HG03108 (cell line): ENCODE measurements around the gene MARVELD3.
A peak's percentile ranks its signal among the peaks of the same experiment; 100 is the strongest.
"Not testable (repeated sequence)": the region's sequence is repeated elsewhere in the genome, so short reads cannot be mapped to it uniquely, and the experiment has no call there.

ENCODE experiments used
- ATAC-seq: cut with Tn5 transposase; IDR thresholded peaks from one replicate; pipeline ENCODE4 v1.9.1; 2021; ENCODE audit warnings: moderate library complexity; ENCODE audit not compliant: unreplicated experiment

Gene MARVELD3, protein sequence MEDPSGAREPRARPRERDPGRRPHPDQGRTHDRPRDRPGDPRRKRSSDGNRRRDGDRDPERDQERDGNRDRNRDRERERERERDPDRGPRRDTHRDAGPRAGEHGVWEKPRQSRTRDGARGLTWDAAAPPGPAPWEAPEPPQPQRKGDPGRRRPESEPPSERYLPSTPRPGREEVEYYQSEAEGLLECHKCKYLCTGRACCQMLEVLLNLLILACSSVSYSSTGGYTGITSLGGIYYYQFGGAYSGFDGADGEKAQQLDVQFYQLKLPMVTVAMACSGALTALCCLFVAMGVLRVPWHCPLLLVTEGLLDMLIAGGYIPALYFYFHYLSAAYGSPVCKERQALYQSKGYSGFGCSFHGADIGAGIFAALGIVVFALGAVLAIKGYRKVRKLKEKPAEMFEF

DNA sequence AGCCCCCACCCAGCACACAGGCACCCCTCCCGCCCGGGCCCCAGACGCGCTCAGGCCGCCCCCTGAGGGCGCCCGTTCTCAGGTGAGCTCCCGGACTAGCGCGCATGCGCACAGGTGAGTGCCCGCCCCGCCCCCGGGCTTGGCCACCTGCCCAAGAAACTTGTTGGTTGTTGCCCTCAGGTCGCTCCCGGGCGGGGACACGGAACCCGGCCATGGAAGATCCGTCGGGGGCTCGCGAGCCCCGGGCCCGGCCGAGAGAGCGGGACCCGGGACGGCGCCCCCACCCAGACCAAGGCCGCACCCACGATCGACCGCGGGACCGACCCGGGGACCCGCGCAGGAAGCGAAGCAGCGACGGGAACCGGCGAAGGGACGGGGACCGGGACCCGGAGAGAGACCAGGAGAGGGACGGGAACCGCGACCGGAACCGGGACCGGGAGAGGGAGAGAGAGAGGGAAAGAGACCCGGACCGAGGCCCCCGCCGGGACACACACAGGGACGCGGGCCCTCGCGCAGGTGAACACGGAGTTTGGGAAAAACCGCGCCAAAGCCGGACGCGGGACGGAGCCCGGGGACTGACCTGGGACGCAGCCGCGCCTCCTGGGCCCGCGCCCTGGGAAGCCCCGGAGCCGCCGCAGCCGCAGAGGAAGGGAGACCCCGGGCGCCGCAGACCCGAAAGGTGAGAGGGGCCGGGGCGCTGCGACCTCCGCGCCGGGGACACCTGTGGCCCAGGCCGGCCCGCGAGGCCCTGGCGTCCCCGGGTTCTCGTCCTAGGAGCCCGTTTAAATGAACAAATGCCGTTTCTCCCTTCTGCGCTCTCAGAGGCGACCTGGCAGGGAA, at the start of gene MARVELD3:
Gene MARVELD3, plus strand, starts transcription at position 167 of the 840 bp plus-strand sequence. Its CDS starts 46 bp downstream, at position 213.
- no peak for ATAC-seq

DNA sequence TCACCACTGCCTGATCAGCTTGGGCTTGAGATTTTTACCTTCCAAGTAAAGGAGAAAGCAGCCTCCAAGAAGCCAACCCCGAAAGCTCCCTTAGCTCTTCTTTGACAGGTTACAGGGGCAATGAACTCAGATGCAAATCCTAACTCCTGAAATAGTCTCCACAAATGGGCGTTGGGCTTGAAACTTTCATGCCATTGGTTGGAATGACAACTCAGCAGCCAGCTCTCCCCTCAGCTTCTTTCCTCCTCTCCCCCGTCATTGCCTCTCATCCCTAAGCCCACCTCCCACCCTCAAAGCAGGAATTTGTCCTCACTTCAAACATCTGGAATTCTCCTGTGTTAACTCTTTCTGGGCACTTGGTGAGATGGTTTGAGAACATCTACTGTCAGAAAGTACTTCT, 49.0 kb upstream of the MARVELD3 start, which contains the start of gene TAT:
Gene TAT, minus strand, starts transcription at position 122 of the 400 bp plus-strand sequence. CDS start 677 bp downstream, outside the sequence.
- no peak for ATAC-seq

DNA sequence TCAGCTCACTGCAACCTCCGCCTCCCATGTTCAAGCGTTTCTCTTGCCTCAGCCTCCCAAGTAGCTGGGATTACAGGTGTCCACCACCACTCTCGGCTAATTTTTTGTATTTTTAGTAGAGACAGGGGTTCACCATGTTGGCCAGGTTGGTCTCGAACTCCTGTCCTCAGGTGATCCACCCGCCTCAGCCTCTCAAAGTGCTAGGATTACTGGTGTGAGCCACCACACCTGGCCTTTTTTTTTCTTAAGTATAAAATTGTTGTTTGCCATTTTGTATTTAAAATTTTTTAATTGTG, 43.5 kb upstream of the MARVELD3 start:
- not testable (repeated sequence) for ATAC-seq

- ATAC-seq, result no peak
Observed at GRCh38 chr16:71584543-71585317, 41.3 kb upstream of the MARVELD3 start.

DNA sequence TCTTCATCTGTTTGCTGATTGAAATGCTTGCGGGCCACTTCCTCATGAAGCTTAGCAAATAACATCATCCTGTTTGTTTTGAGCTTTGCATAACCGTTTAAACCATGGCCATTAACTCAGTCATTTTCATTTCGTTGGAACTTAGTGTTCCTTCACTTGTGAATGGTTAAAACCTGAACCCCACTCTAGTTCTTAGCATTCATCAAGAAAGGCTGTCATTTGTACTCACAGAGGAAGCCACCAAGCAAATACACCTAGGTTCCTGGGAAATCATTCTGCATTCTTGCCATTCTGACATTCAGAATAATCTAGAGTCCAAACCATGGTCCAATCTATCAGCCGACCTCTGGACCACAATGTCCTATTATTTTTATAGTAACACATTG, 40.7 kb upstream of the MARVELD3 start:
- ATAC-seq, result no peak

DNA sequence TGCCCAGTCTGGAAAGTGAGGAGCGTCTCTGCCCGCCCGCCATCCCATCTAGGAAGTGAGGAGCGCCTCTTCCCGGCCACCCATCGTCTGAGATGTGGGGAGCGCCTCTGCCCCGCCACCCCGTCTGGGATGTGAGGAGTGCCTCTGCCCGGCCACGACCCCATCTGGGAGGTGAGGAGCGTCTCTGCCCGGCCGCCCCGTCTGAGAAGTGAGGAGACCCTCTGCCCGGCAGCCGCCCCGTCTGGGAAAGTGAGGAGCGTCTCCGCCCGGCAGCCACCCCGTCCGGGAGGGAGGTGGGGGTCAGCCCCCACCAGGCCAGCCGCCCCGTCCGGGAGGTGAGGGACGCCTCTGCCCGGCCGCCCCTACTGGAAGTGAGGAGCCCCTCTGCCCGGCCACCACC, 36.6 kb upstream of the MARVELD3 start:
- not testable (repeated sequence) for ATAC-seq

DNA sequence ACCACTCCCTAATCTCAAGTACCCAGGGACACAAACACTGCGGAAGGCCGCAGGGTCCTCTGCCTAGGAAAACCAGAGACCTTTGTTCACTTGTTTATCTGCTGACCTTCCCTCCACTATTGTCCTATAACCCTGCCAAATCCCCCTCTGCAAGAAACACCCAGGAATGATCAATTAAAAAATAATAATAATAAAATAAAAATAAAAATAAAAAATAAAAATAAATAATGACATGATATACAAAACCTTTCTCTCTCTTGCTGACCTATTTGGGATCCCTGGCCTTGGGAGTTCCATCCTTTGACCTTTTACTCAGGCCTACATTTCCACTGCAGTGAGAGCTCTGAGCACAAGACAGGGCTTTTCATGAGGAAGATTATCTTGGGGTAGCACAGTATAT, 35.9 kb upstream of the MARVELD3 start:
- ATAC-seq, result not testable (repeated sequence)

DNA sequence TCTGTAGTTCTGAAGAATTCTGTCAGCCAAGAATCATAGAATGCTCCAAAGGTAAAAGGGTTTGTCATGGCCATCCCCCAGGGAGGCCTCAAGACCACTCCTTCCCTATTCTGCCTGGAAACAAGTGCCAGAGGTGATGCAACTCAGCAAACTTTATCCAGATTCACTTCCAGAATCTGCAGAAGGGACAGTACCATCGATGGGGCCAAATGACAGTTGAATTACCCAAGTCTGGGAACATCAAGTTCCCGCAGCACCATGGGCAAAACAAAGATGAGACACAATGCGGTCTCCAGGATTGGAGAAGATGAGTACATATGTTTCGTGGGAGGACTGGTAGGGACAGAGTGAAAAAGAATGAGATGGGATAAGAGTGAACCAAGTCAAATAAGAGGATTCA, 35.4 kb upstream of the MARVELD3 start:
- no peak for ATAC-seq

DNA sequence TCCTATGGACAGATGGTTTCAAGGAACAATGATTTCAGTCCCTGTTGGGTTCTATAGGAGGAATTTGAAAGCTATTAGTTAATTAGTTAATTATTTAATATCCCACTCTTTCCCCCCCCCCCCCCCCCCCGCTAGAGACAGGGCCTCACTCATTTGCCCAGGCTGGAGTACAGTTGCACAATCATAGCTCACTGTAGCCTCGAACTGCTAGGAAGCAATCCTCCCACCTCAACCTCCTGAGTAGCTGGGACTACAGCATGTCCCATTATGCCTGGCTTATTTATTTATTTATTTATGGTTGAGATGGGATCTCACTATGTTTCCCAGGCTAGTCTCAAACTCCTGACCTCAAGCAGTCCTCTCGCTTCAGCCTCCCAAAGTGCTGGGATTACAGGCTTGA, 34.1 kb upstream of the MARVELD3 start:
- ATAC-seq, result no peak

DNA sequence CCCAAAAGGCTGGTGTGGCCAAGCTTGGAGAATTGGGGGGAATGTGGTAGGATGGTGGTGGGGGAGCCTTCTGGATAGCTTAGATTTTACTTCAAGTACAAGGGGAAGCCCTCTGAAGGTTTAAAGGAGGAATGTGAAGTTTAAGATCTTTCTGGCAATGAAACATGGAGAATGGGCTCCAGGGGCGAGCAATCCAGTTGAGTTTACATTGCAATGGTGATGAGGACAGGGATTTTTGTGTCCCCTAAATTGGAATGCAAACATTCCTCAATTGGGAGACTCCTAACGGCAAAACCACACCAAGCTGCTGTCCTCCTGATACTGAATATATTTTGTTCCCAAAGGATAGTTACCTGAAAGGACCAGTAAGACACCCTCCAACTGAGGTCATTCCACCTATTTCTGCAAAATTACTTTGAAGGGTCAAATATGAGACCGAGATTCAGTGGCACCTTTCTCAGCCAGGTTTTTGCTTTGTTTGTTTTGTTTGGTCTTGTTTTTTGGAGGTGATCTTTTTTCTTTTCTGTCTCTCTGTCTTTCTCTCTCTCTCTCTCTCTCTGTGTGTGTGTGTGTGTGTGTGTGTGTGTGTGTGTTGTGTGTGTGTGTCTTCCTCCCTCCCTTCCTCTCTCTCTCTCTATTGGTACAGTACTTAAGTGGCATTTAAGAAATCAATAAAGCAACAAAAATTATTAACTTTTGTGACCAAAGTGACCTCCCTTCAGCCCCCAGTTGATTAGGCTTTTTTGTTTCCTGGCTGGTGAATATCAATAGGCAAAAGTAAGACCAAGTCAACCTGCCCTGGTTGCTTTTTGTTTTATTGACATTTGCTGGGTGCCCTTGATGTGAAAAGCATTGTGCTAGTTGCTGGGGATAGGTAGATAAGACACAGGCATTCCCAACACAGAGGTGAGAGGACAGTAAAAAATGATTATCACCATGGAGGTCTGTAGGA, 32.7 kb upstream of the MARVELD3 start:
- no peak for ATAC-seq

DNA sequence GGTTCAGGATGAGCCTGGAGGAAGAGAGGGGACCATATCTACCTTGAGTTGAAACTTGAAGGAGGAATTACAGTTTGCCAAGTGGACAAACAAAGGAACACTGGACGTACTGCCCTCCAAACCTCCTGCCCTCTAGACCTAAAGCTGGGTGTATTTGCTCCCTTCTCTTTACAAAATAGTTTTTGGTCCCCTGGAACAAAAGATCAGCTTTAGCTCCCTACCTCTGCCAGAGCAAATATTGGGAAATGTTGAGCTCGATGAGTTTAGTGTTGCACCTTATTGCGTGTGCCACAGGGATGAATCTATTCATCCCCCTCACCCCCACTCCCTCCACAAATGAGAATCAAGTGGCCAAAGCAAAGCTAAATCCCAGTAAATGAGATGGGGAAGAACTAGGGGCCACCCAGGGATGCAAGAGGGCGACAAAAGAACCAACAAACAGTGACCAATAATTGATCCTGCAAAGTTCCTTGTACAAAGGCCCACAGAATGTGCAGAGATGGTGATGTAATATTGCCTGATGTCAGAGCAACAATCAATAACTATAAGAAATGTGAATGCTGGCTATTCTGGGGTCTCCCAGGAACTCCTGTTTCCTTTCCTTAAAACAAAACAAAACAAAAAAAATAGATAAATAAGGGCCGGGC, 31.9 kb upstream of the MARVELD3 start:
- ATAC-seq, result no peak

- ATAC-seq, result not testable (repeated sequence)
Observed at GRCh38 chr16:71595340-71595826, 30.6 kb upstream of the MARVELD3 start.

- not testable (repeated sequence) for ATAC-seq
Observed at GRCh38 chr16:71598426-71598825, 27.6 kb upstream of the MARVELD3 start.

DNA sequence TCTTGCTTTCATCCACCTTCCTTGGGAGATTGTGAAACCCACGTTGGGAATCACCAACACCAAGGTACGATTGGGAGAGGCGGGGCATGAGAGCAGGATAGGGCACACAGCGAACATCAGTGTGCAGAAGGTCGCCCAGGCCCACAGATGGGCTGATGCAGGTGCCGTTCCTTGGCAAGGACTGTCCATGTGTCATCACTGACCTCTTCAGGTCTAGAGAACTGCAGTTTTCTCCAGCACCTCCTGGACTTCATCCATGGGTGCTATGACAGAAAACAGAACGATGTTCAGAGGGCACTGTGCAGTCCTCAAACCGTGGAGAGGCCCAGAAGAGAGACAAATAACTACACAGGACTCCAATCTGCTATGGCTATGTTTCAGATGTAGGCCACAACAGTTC, 25.2 kb upstream of the MARVELD3 start:
- no peak for ATAC-seq

GRCh38 chr16:71609066-71609465, 16.9 kb upstream of the MARVELD3 start:
- ATAC-seq, result no peak

GRCh38 chr16:71610447-71610846, 15.5 kb upstream of the MARVELD3 start:
- ATAC-seq, result no peak

DNA sequence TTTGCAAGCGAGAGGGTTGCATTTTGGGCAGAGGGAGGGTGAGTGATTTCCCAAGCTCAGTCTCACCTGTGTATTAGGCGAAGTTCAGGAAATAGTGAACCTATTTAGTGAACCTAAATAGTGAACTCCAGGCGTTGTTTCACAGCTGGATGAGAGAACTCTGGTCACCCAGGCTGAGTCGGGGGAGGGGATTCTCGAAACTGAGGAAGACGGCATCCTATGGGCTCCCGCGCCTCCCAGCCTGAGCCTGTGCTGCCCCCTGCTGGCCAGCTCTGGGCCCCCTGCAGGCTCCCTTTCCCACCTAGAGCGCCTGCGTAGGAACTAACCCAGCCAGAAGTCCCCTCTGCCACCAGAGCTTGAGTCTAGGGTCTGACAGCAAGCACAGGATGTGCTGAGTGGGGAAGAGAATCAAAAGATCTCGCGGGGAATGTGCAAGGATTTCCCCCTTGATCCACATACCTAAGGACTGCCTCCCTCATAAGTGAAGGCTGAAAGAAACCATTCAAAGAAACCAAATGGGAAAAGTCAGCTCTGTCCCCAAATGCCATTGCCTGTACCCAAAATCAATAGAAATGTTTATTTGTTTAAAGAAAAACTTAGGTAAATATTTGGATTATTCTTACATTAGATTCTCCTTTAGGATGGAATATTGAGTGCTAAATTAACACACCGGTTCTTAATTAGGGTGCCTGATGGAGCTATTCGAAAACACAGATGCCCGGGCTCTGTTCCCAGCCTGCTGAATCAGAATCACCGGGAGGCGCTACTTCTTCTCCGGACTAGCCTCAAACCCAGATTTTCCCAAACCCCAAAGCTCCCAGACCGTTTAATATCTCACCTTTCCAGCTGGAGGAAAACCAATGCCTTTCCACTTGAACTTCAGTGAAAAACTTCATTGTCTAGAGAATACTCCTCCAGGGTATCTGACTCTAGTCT, 14.8 kb upstream of the MARVELD3 start:
- ATAC-seq, result peak; percentile 39

- ATAC-seq, result not testable (repeated sequence)
Observed at GRCh38 chr16:71614956-71615355, 11.0 kb upstream of the MARVELD3 start.
